ENCODE results near the gene FUT2.
"Not testable (repeated sequence)": the region's sequence is repeated elsewhere in the genome, so short reads cannot be mapped to it uniquely, and the experiment has no call there.

FUT2 gene

DNA sequence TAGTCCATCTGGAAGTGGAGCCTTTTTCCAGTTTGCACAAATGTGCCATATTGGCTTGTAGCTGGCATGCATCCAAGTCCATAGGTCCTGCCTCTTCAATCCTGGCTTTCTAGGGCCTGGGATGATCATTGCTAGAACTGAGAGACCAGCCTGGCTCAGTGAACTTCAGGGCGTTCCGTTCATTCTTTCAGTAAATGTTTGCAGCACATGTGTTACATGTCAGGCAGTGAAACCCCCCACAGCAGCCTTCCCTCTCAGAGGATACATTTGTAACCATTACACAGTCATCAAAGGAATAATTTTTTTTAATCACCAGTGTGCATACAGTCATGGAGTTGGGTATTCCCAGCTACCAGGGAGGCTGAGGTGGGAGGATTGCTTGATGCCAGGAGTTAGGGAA lies 9.7 kb downstream of the FUT2 start:
- FAIRE-seq: no peak

DNA sequence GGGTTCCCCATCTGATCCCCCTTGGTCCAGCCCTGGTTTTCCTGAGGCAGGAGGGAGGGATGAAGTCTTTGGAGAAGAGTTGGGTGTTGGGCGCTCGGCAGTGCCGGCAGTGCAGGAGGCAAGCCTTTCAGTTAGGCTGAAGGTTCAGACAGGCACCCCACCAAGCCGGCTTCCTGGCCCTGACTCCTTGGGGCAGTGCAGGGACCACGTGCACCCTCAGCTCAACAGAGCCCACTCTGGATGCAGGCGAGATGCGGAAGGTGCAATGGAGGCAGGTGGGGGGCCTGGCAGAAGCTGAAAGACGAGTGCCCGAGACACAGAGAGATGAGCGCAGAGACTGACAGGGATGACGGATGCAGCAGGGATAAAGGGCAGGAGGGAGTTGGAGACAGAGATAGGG lies 12.7 kb downstream of the FUT2 start:
- FAIRE-seq: no peak

DNA sequence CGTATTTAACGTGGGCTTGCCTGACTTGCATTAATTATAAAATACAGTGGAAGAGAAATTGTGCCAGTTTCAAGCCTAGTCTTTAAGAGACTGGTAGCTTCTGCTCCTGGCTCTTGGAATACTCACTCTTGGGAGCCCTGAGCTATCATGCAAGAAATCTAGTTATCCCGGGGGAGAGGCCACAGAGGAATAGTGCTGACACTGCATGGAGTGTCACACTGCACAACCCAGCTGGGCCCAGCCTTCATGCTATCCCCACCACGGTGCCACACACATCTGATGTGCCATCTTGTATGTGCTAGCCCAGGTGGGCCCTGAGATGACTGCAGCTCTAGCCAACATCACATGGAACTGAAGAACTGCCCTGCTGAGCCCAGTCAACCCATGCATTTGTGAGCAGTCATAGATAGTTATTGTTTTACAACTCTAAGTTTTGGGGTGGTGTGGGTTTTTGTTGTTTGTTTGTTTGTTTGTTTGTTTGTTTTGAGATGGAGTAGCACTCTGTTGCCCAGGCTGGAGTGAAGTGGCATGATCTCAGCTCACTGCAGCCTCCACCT lies 15.4 kb downstream of the FUT2 start:
- no peak for FAIRE-seq

DNA sequence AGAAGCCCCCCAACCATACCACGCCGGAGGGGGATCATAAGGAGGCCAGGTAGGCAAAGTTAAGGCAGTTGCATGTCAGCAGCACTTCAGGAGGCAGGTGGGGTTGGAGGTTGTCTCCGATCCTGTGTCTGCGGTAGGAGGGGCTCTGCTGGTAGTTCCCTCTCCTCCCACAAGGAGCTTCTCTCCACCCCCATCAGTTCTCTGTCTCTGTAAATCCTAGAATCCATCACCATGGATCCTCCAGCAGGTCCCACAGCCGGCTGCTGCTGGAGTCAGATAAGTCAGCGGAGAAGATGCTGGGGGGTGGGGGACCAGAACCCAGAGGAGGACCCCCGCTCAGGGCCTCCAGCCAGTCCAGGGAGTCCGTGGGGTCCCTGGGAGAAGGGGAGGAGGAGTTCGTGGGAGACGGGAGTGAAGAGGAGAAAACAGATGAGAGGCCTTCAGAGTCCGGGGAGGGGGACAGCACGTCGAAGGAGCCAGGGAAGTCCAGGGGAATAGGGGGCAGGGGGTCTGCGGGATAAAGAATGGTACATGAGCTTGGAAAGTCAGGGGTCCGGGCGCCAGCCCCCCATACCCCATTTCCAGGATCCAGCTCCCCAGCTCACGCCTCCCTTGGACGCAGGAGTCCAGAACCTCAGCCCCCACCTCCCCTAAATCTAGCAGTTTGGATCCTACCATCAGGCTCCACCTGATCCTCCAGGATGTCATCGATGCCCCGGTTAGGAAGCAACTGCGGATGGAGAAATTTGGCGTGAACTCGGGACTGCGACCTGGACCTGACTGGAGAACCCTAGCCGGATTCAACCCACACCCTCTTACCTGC lies 17.5 kb downstream of the FUT2 start:
- no peak for FAIRE-seq

DNA sequence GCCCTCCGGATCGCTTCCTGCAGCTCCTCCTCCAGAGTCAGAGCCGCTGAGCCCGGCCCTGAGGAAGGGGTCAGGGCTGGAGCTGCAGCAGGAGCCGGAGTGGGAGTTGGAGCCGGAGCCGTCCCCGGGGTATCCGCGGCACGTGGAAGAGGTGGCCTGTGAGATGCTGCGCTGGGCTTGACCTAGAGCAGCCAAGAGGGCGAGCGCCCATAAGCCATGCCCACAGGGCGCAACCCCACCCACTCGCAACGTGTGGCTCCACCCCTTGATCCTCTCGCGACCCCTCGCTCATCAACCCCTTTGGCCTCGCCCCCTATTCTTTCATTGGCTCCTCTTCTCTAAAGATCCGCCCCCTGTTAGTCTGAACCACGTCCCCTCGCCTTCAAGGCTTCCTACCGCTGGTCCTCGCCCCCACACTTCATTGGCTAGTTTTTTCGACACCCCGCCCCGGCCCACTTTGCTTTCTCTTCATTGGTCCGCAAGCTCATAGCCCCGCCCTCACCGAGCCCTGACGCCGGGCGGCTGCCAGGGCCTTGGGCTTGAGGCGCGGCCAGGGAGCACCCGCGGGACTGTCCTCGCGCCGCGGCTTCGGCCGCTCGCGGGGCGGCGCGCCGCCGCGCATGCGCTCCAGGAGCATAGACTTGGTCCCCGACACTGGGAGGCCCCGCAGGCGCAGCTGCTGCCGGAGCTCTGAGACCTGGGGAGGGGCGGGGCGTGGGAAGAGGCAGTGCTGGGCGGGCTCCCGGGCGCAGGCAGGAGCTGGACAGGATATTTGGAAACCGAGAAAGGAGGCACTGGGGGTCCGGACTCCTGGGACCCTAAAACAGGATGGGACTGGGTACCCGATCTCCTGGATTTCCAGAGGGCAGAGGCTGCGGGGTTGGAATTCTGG lies 18.3 kb downstream of the FUT2 start:
- FAIRE-seq: peak; percentile 98

DNA sequence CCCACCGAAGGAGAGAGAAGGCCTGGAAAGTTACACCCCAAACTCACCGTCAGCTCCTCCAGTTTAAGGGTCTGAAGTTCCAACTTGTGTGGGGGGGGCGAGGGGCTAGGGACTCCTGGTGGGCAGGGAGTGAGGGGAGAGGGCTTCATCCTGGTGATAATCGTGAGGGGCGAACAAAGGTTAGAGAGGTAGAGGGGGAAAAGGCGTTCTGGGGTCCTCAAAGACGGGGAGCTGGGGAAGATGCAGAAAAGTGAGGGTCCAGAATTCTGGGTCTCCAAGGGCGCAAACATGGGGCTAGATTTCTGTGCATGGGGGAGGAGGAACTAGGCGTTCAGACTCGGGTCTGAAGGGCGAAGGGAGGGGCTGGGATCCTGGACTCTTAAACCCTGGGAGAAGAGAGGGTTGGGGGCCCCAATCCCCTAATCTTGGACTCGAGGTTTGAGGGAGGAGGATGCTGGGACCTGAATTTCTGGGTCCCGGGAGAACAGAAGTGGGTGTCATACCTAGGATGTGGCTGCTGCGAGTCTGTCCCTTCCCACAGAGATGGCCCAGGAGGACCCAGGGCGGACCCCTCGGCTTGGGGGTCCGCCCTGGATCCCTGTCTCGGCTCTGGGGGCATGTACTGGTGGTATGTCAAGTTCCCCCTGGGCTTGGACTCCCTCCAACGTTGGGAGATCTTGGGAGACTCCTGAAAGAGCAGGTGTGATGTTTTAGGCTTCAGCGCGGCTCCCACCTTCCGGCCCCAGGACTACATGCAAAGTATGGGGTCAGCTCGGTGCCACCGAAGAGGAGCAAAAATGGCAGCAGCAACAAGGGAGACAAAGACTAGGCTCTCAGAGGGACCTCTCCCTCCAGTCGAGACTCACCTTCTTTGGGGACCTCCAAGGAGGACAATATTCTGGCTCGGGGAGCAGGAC lies 19.2 kb downstream of the FUT2 start:
- FAIRE-seq: no peak

DNA sequence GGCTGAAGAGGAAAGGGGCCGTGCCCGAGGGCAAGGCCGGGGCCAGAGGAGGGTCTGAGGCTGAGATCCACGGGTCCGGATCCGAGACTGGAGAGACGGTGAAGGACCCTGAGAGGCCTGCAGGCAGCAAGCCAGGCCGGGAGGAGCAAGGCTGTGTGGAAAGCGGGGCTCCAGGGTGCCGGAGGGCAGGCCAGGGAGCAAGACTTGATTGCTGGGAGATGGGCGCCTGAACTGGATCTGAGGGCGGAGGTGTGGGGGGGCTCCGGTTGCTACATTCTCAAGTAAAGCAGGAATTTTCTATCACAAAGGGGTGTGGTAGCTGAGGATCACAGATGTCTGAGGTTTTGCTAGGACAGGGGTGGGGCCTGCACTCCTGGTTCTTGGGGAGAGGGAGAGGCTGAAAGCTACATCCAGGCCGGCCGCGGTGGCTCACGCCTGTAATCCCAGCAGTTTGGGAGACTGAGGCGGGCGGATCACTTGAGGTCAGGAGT lies 20.0 kb downstream of the FUT2 start:
- FAIRE-seq: no peak

DNA sequence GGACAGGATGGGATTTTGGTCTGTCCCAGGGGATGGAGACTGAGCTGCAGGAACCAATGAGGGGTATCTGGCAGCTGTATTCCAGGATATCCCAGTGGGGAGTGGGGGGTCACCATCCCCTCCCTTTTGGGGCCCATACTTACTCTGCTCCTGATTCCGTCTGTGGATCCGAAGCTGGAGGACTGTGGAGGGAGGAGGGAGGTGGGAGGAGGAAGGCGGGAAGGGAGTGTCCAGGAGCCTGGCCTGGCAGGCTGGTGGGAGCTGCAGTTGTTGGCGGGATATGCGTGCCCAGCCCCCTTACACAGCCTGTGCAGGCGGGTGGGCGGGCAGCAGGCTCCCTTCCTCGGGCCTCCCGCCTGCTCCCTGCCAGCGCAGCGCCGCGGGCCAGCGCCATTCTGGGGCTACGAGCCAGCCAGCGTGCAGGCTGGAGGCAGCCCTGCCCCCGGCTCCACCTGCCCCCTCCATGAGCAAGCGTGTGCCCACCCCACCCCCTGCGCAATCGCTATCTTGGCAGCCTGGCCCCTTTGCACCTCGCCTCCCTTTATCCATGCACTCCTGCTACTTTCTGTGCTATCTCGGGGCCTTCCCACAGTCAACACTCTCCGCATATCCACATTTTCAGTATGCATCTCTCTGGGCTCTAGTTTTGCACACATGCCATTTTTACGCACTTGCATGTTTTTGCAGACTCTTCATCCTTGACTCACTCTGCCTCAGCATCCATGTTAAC lies 21.0 kb downstream of the FUT2 start:
- no peak for FAIRE-seq

DNA sequence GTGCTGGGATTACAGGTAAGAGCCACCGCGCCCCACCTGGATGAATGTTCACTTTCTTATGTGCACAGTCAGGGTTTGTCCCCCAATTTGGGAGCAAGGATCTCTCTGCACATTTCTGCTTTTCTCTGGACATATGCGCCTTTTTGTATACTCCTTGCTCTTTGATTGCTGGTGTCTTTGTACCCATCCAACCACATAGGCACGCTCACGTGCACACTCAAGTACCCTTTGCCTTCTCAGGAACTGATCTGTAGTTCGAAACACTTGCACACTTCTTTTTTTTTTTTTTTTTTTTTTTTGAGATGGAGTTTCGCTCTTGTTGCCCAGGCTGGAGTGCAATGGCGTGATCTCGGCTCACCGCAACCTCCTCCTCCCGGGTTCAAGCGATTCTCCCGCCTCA lies 22.3 kb downstream of the FUT2 start:
- FAIRE-seq: not testable (repeated sequence)

DNA sequence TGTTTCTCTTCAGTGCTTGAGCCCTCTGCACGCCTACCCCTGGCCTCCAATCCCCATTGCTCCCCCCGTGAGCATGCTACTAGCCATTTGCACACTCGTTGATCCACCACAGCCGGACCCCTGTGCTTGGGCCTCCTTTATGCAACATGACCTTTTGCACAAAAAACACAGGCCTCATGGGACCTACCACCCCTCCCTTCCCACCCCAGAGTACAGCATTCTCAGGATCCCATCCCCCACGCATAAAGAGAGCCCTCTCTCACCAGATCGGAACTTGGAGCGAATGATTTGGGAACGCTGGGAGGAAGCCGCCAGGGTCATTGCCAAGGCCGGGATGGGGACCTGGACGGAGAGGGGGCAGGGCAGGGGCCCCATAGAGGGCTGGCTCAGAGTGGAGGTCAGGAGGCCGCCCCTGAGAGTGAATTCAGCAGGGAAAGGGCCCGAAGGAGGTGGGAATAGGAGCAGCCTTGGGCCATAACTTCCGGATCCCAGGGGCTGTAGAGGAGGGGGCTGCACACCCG lies 23.0 kb downstream of the FUT2 start:
- no peak for FAIRE-seq

DNA sequence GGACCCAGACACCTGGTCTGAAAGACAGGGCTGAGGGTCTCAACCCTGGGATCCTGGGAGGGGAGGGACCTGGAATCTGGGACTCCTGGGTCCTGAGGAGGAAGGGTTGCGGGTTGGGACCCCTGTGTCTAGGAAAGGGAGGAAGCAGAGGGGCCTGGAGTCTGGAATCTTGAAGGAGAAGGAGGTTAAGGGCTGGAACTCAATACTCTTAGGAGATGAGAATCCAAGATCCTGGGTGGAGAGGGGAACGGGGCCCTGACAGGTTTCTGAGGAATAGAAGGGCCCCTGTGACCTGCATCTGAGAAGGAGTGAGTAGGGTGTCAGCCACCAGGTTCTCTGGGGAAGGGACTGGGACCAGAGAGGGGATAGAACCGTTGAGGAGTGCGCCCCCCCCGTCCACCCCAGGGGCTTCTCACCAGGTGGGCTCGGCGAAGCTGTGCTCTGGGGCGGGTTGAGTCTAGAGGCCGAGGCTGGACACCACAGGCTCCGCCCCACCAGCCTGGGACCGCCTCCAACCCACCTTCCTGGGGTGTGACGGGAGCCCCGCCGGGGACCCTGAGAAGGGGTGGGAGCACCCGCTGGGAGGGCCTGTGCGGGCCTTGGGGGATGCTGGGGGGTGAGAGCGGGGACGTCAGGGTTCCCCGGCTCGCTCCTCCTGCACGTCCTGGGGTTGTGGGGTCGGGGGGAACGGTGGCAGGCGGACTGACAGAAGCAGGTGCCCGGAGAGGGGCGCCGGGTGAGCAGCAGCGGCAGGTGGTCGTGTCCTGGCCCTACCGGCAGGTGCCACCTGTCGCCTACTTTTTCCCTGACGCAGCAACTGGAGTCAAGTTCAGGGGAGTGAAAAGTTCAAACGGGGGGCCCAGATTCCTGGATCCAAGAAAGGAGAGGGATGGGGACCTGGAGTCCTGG lies 23.7 kb downstream of the FUT2 start, which contains the start of gene MAMSTR:
Gene MAMSTR (minus strand): TSS at position 463 of the 909 bp plus-strand sequence. CDS start 694 bp downstream, outside the sequence.
- no peak for FAIRE-seq

DNA sequence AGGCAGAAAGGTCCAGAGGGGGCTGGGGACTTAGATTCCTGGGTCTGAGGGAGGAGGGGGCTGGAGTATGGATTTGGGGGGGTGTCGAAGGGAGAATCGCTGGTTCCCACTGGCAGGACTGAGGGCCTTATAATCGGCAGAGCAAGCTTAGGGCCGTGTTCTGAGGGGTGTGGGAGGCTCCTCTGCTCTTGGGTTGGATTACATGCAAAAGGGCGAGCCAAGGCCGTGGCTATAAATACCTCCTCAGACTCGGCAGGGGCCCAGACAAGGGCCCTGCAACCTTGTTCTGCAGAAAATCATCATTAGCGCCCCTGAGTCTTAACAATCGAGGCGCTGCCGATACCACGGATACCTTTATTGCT lies 24.5 kb downstream of the FUT2 start:
- no peak for FAIRE-seq

DNA sequence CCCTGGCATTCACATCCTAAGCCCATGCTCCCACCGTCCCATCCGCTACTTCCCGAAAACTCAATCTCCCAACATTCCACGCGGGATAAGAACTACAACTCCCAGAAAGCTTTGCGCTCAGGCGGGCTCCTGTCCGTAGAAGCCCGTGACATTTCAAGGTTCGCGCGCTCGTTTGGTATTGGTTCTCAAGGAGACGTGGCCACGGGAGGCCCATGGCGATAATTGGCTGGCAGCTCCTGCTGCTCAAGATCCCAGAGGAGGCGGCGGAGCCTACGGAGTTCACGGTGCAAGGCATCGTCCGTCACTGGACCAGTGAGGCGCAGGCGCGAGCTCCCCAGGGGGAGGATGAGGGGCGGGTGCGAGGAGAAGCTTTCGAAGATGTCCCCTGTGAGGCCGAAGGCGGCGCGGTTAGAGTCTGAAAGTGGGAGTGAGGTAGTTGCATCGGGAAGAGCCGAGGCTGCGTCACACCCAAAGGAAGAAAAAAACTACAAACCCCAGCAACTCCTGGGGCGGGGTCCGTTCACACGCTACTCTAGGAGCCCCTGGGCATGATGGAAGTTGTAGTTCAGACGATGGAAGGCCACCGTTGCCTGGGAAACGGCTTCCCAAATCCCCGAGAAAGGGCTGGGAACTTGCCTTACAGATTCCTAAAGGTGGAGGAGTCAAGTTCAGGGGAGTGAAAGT lies 25.0 kb downstream of the FUT2 start:
- peak; percentile 96 for FAIRE-seq

DNA sequence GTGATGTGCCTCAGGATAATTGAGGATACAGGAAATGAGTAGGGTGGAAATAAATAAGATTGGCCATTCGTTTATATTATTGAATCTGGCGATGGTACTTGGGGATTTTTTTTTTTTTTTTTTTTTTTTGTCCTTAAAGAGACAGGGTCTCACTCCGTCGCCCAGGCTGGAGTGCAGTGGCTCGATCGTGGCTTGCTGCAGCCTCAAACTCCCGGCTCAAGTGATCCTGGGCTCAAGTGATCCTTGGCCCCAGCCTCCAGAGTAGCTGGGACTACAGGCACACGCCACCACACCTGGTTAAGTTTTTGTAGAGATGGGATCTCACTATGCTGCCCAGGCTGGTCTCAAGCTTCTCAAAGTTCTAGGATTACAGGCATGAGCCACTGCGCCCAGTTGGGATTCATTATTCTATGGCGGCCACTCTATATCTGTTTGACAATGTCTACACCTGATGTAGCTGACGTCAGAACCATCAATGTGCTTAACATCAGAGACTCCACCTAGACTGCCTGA lies 26.5 kb downstream of the FUT2 start:
- FAIRE-seq: no peak

DNA sequence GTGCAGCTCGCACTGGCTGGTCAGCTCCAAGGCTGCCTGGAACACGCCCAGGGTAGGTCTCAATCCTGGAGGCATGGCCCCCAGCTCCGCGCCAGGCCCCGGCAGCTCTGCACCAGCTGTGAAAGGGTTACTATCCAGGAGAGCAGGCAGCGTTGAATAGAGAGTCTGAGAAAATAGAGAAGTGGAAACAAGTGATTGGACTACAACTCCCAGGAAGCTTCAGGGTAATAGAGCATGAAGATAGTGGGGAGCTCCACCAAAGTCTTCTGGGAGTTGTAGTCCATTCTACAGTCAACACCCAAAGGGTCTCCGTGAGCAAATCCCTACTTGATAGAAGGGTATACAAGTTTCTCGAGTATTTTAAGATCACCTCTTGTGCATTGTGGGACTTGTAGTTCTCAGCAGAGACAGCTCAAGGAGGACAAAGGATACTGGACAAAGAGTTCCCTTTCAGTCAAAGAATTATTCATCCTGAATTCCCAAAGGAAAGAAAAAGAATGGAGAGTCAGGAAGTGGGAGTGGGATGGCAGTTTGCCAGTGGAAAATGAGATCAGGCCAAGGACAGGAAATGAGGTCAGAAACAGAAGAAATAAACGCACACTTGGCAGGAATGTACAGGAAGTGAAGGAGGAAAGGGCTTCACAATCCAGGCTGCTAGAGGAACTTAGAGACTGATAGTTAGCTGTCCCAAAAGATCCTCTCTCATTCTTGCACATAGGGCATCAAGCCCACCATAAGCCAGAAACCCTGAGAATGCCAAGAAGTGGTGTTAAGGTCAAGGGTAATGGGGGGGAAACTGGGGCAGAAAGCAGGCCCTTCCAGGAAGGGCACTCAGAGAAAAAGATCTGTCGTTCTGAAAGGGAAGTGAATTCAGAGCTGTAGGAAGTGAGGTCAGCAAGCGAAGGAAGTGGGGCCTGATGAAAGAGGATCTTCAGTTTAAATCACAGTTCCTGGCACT lies 29.3 kb downstream of the FUT2 start:
- FAIRE-seq: no peak

DNA sequence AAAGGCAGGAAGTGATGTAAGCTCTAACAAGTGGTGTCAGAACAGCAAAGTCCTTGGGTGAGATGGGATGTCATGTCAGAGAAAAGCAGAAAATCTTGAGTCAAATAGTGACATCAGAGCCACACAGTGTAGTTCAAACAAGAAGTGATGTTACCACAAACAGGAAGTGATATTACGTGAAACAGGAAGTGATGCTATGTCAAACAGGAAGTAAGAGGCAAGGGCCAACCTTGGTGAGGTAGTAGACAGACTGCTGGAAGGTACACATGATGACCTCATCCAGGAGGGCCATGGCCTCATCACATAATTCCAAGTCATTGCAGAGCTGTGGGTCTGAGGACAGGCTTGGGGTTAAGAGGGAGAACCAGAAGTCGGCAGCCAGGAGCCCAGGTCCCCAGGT lies 30.8 kb downstream of the FUT2 start:
- no peak for FAIRE-seq

DNA sequence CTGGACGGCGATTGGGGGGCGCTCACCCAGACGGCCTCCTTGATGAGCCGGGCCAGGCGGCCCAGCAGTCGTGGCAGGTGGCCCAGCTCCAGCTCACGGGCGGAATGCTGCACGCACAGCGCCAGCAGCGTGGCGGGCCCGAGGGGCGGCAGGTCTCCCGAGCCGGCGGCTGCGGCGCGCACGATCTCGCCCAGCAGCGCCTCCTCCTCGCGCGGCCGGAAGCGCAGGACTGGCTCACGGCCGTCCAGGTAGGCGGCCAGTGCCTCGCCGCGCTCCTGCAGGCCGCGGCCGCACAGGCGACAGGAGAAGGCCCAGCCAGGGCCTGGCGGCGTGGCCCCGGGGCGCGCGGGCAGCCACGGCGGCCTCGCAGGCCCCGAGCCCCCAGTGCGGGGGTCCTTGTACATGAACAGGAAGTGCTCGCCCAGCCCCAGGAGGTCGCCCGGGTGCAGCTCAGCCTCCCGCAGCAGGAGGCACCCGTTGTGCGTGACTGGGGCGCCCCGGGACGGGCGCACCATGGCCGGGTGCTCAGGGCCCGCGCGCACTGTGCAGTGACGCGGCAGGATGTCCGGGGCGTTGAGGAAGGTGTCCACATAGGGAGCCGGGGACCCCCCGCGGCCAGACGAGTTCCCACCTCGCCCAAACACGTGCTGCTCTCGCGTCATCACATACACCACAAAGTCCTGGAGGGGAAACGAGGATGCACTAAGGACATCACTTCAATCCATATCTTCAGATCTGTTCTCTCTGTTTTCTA lies 33.3 kb downstream of the FUT2 start:
- FAIRE-seq: no peak

Measured in endometrium (tissue), 2 donors.